GM10266 (cell line): ENCODE measurements around the gene USP15.

Experiments used
- DNase-seq: peaks from one replicate; pipeline ENCODE4 v3.0.0; 2012; ENCODE audit errors: extremely low spot score
- CTCF ChIP-seq: IDR thresholded peaks from 2 replicates; pipeline ENCODE4 v1.5.1; 2012; ENCODE audit warnings: mild to moderate bottlenecking, low read depth; ENCODE audit not compliant: control insufficient read depth, insufficient read depth; ENCODE audit errors: missing control alignments

USP15 gene

GRCh38 chr12:62292761-62293344, 32.6 kb downstream of the USP15 start:
- TF ChIP-seq CTCF = no peak

GRCh38 chr12:62294378-62294777, 34.2 kb downstream of the USP15 start:
- no peak for TF ChIP-seq CTCF
- no peak for DNase-seq

More at GRCh38 chr12:62292761-62293344, 32.6 kb downstream of the USP15 start:
- no peak for DNase-seq

GRCh38 chr12:62296001-62296400, 35.8 kb downstream of the USP15 start:
- no peak for TF ChIP-seq CTCF

GRCh38 chr12:62297321-62297720, 37.1 kb downstream of the USP15 start:
- TF ChIP-seq CTCF = no peak
- DNase-seq = no peak

More at GRCh38 chr12:62296001-62296400, 35.8 kb downstream of the USP15 start:
- no peak for DNase-seq

- no peak for DNase-seq
- no peak for TF ChIP-seq CTCF
Measured at GRCh38 chr12:62299617-62300016, 39.4 kb downstream of the USP15 start.

GRCh38 chr12:62301080-62301798, 41.0 kb downstream of the USP15 start:
- no peak for TF ChIP-seq CTCF
- DNase-seq = no peak

GRCh38 chr12:62301799-62302133, 41.6 kb downstream of the USP15 start:
- TF ChIP-seq CTCF = no peak
- no peak for DNase-seq
